ENCODE measurements around the gene PHRF1. TPM values are rescaled to one million over a fixed set of nuclear protein-coding genes. Genes with fewer than 3 reads are reported as not detected.

The PHRF1 gene
- total RNA-seq, 1 donor from 2014 or later = 52.3 TPM

DNA sequence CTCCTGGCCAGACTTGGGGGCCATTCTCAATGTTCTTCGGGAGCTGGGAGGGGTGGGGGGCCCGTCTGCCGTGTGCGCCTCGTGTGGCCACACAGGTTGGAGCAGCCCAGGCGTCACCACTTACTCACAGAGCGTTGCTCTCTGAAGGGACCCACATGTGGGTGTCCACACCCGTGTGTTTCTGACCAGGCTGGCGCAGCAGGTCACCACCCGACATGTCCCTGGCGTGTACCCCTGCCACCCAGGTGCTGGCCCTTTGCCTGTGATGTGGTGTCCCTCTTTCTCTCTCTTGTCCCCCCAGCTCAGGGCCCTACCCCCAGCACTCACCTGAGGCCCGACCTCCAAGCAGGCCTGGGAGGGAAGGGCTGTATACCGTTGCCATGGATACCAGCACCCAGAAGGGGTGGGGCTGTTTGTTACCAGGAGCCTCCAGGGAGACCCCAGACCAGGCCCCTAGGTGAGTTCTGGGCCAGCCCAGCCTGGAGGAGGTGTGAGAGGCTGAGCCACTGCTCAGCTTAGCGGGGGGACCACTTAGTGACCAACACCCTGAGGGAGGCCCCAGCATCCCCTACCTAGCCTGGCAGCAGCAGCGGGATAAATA is 17.1 kb upstream of the PHRF1 start:
- DNase-seq (ENCODE audit: low read depth, low spot score) = no peak
- Mint-ChIP-seq H3K9me3 (no peaks in the 10 kb centered on the region), H3K36me3 (ENCODE audit: low read depth) (no peaks in the 10 kb centered on the region), H3K27ac (ENCODE audit: unreplicated experiment) (no peak overlapping the region), H3K27me3 (ENCODE audit: low read depth) (peaks cover 48% of the 10 kb centered on the region), H3K4me3 (no peak overlapping the region), H3K4me1 (peaks cover 5% of the 10 kb centered on the region)
- TF ChIP-seq, protein P1, sequence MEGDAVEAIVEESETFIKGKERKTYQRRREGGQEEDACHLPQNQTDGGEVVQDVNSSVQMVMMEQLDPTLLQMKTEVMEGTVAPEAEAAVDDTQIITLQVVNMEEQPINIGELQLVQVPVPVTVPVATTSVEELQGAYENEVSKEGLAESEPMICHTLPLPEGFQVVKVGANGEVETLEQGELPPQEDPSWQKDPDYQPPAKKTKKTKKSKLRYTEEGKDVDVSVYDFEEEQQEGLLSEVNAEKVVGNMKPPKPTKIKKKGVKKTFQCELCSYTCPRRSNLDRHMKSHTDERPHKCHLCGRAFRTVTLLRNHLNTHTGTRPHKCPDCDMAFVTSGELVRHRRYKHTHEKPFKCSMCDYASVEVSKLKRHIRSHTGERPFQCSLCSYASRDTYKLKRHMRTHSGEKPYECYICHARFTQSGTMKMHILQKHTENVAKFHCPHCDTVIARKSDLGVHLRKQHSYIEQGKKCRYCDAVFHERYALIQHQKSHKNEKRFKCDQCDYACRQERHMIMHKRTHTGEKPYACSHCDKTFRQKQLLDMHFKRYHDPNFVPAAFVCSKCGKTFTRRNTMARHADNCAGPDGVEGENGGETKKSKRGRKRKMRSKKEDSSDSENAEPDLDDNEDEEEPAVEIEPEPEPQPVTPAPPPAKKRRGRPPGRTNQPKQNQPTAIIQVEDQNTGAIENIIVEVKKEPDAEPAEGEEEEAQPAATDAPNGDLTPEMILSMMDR (conservative IDR thresholded peaks at IDR 0.05) = no peak

DNA sequence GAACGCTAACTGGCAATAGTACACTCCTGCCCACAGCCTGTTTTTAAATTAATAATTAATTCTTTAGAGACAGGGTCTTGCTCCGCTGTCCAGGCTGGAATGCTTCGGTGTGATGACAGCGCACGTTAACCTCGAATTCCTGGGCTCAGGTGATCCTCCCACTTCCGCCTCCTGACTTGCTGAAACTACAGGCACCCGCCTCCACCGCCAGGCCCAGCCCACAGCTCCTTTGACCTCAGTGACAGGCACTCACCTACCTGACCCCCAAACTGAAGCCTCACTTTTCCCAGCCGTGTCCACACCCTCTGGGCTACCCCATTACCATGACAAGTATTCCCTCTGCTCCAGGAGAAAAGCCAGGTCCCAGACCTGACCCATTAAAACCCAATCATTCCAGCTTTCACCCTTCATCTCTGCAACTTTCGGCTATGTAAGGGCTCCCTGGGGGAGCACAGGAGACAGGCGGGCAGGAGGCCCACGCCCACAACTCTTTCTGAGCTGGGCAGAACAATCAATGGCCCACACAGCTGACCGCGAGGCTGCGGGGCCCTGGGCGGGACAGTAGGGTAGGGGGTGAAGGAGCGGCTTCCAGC is 16.5 kb upstream of the PHRF1 start:
- Mint-ChIP-seq H3K9me3 (no peaks in the 10 kb centered on the region), H3K36me3 (ENCODE audit: low read depth) (no peaks in the 10 kb centered on the region), H3K27ac (ENCODE audit: unreplicated experiment) (no peak overlapping the region), H3K27me3 (ENCODE audit: low read depth) (peaks cover 46% of the 10 kb centered on the region), H3K4me3 (peak overlapping the region; percentile 81), H3K4me1 (peaks cover 5% of the 10 kb centered on the region)
- TF ChIP-seq, protein P1 (conservative IDR thresholded peaks at IDR 0.05) = no peak
- DNase-seq (ENCODE audit: low read depth, low spot score) = no peak

DNA sequence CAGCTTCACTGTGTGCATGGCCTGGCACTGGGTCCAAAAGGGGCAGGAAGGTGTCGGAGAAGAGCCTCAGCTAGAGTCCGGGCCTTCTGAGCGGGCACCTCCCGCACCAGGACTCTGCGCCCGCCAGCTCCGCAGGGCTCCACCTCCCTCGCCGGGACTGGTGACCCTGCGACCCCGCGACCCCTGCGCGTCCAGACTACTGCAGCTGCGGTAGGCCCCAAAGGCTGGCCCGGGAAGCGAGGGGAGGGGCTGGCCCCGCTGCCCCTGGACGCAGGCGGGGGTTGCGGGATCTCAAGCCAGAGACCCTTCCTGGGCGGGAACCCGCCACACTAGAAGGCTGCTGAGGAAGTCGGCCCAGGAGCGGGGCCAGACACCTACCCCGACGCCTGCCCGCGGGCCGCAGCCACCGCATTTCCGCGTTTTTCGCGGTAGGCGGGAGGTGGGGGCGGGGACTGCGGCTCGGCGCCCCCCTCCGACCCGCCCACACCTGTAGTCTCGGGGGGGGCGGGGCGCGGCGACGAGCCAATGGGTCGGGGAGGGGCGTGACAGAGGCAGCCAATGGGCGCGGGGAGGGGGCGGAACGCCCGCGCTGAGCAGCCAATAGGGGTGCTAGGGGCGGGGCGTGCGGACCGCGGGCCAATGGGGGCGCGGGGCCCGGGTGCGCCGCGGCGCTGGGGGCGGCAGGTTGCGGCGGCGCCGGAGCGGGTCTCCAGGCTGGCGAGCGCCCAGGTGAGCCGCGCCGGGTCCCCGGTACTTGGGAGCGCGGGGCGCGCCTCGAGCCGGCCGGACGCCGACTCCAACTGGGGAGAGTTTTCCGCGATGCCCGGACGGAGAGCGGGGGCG is 15.7 kb upstream of the PHRF1 start, which contains the start of the genes LMNTD2 and RASSF7:
Gene LMNTD2, minus strand, starts transcription at position 434 of the 843 bp plus-strand sequence. Its CDS starts 22 bp downstream, at position 412.
Gene RASSF7, plus strand, starts transcription at position 666 of the 843 bp plus-strand sequence. CDS start 799 bp downstream, outside the sequence.
- TF ChIP-seq, protein P1 (conservative IDR thresholded peaks at IDR 0.05) = no peak

DNA sequence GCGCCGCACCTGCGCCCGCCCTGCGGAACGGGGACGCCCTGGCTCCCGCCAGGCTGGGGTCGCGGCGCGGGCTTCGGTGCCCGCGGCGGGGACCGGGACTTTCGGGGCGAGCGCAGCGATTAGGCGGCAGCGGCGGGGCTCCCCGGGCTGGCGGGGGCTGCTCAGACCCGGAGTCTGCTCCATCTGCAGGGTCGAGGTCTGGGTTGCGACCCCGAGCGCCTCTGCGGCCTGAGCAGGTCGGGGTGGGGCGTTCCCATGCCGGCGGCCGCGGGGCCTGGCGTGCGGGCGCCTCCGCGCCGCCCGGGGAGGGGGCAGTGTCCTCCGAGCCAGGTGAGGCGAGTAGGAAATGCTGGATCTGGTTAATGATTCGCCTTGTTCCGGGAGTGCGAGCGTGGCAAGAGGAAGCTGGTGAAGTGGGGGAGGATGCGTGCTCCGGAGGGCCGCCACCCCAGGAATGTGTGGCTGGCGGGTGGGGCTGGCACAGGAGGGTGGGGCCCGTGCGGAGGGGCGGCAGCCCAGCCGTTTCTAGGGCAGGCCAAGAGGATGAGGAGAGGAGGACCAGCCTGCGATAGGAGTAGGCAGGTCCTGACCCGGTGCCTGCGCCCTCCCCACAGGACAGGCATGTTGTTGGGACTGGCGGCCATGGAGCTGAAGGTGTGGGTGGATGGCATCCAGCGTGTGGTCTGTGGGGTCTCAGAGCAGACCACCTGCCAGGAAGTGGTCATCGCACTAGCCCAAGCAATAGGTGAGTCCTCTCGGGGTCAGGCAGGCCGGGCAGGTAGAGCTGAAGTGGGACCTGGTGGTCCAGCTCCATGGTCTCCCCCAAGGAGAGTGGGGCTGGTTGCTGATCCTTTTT is 14.9 kb upstream of the PHRF1 start:
- Mint-ChIP-seq H3K4me1 (peaks cover 5% of the 10 kb centered on the region), H3K36me3 (ENCODE audit: low read depth) (no peaks in the 10 kb centered on the region), H3K9me3 (no peaks in the 10 kb centered on the region), H3K4me3 (peak overlapping the region; percentile 88), H3K27me3 (ENCODE audit: low read depth) (peaks cover 40% of the 10 kb centered on the region), H3K27ac (ENCODE audit: unreplicated experiment) (no peak overlapping the region)
- TF ChIP-seq, protein P1 (conservative IDR thresholded peaks at IDR 0.05) = no peak
- no peak for DNase-seq (ENCODE audit: low read depth, low spot score)

More for the DNA sequence above, 15.7 kb upstream of the PHRF1 start, which contains the start of the genes LMNTD2 and RASSF7:
- H3K27me3 Mint-ChIP-seq (ENCODE audit: low read depth) = peaks cover 44% of the 10 kb centered on the region
- peak; percentile 94 for DNase-seq (ENCODE audit: low read depth, low spot score)
- H3K4me3 Mint-ChIP-seq = peak within 1 kb of the TSS; percentile 88
- H3K9me3 Mint-ChIP-seq = no peaks in the 10 kb centered on the region
- no peak within 1 kb of the TSS for H3K27ac Mint-ChIP-seq (ENCODE audit: unreplicated experiment)
- H3K4me1 Mint-ChIP-seq = peaks cover 5% of the 10 kb centered on the region
- H3K36me3 Mint-ChIP-seq (ENCODE audit: low read depth) = no peaks in the 10 kb centered on the region
